Endometrial microvascular endothelial cells (primary cell): Measurements from ENCODE around the gene FAHD2B. TPM values are rescaled to one million over a fixed set of nuclear protein-coding genes. Genes with fewer than 3 reads are reported as not detected.
"Not testable (repeated sequence)": the region's sequence is repeated elsewhere in the genome, so short reads cannot be mapped to it uniquely, and the experiment has no call there.

ENCODE experiments used
- in situ Hi-C: cut with HindIII; loops from 2 replicates; pipeline ENCODE4 v1.10.0; 2017; ENCODE audit warnings: low sequenced_read_pairs, low pct_unique_long_range_greater_than_20kb; ENCODE audit errors: inconsistent ontology term
- total RNA-seq: library from RNA; depleted of rRNA; stranded (reverse); fragments of >200 nt; gene quantifications from one replicate; pipeline ENCODE4 v1.2.3, GENCODE V29; 2015; ENCODE audit errors: inconsistent ontology term

The FAHD2B gene
- total RNA-seq, 1 donor from 2014 or later, result 0.19 TPM

DNA sequence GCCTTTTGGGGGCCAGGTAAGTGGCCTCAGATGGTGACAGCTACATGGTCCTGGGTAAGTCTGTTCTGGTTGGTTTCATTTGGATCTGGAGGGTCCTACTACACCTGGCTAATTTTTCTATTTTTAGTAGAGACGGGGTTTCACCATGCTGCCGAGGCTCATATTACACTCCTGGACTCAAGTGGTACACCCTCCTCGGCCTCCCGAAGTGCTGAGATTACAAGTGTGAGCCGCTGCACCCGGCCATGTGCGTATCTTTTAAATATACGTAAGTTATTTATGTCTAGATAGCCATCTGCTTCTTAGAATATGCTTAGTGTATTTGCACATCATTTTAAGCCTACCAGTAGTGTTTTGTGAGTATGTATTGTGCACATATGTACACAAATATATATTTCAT lies 17.5 kb downstream of the FAHD2B start:
- in situ Hi-C loops, result not testable (repeated sequence)

DNA sequence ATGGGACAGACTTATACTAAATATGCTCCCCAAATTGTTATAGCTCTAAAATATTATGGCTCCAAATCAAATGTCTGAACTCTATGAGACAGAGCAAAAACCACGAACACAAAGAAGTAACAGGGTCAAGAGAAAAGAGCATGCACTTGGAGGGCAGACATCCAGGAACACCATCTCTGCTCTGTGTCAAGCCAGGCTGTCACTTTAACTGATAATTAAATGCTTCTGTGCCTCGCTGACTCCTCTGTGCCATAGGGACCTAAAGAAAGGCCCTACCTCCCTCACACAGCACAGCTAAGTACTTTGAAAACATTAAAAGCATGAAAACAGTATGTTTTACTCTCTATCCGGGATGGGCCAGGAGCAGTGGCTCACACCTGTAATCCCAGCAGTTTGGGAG lies 23.8 kb downstream of the FAHD2B start:
- in situ Hi-C loops, result not testable (repeated sequence)

DNA sequence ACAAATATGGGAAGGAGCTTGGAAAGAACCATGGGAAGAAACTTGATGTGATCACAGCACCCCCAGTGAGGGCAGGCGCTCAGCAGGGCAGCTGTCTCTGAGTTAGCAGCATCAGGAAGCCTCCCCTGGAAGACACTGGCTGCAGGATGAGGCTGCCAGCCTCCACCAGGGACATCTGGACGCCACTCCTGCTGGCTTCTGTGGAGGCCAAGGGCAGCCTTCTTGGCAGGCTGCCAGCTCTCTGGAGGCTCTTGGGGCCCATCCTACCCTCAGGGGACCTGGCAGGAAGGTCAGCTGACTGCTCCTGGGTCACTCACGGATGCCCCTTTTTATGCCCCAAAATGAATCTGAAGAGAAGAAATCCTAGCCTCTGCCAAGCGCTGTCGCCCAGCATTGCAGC lies 26.0 kb downstream of the FAHD2B start:
- in situ Hi-C loops, result not testable (repeated sequence)

DNA sequence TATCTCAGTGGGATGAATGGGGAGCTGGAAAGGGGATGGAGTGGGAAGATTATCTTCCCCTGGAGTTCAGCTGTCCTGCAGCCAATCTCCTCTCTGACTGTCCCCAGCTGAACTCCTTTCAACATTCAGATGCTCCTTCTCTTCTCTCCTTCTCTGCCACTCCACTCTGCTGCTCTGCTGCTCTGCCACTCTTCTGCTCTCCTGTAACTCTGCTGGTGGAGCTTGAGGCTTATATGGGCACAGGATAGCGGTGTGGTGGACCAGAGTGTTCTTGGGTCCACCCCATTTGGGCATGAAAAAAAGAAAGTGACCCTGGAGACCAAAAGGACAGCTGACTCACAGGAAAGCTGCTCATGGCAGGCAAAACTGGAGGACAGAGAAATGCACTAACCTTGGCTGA lies 26.6 kb downstream of the FAHD2B start:
- in situ Hi-C loops, result no loop called here

DNA sequence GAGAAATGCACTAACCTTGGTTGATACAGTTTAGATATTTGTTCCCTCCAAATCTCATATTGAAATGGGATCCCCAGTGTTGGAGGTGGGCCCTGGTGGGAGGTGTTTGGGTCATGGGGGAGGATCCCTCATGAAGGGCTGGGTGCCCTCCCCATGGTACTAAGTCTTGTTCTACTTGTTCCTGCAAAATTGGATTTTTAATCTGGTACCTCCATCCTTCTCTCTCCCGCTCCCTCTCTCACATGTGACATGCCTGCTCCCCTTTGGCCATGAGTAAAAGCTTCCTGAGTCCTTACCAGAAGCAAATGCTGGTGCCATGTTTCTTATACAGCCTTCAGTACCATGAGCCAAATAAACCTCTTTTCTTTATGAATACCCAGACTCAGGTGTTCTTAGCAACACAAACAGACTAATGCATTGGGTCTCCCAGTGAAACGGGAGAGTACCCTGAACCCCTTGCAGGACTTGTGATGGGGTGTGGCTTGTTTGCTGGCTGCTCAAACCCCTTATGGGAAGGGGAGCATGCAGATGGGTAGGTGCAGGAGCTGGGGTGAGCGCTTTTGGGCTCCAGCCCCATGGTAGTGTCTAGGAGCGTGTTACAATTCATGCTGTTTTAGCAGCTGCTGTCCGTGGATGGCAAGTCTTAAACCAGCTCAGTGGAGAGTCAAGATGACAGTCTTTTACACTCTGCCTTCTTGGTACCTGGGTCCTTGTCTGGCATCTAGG lies 27.2 kb downstream of the FAHD2B start:
- in situ Hi-C loops, result no loop called here

DNA sequence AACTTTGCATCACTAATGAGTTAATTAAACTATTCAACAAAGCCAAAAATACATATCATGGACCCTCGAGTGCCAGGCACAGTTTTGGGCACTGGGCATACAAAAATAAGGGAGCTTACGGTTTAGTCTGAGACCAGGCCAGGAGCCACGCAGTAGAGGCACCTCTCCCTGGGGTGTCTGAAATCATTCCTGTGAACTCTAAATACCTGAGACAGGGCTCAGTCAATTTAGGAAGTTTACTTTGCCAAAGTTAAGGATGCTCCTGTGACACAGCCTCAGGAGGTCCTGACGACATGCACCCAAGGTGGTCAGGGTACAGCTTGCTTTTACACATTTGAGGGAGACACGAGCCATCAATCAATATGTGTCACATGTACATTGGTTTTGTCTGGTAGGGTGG lies 28.7 kb downstream of the FAHD2B start:
- in situ Hi-C loops, result not testable (repeated sequence)

DNA sequence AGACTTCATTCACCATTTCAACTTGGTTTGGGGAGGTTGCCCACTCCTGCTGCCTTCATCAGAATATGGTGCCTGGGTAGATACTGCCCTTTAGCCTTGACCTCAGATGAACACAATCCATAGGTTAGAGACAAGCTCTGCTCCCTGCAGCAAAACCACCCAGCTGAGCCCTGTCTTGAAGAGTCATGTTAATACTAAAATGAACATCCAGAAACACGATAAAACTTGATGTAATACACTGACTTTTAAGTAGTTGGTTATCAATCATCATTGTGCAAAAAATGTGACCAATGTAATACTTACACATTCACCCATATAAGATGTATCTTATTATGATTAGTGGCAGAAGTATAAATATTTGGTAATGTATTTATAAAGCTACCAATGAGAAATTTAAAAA lies 32.7 kb downstream of the FAHD2B start:
- in situ Hi-C loops, result not testable (repeated sequence)

DNA sequence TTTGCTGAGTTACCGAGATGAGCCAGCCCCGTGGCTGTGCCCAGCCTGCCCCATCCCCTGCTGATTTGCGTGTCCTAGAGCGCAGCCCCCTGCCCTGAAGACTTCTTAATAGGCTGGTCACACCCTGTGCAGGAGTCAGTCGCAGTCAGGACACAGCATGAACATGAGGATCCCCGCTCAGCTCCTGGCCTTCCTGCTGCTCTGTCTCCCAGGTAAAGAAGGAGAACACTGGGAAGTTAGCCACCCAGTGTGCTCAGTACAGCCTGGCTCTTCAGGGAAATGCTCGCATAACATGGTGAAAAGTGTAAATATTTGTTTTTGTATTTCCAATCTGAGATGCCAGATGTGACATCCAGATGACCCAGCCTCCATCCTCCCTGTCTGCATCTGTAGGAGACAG lies 34.9 kb downstream of the FAHD2B start:
- in situ Hi-C loops, result not testable (repeated sequence)

DNA sequence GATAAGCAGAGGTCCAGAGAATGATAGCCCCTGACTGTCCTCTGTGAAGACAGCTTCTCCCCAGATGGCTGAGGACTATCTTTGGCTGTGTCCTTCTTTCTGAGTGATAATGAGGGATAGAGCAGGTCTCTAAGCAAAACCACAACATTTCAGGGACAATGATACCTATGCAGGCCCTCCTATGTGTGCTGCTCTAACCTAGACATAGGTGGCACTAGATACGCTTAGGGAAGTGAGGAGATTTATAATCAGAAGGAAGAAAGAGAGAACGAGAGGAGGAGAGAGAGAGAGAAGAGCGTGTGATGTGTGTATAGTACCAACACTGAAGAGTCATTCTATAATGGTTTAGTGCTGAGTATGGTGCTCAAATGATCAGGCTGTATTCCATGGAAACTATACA lies 38.5 kb downstream of the FAHD2B start:
- in situ Hi-C loops, result not testable (repeated sequence)

DNA sequence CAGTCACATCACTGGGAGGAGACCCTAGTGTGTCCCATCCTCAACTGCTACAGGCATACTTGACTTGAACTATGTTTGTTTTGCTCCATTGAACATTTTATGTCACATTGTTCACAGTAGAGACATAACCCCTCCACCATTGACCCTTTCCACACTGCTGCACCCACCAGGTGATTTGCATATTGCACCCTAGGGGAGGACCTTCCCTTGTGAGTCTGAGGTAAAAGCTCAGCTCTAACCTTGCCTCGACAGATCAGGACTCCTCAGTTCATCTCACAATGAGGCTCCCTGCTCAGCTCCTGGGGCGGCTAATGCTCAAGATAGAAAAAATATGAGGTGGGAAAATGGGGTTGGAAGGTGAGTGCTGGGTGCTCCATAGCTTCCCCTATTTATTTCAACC lies 44.6 kb downstream of the FAHD2B start:
- in situ Hi-C loops, result not testable (repeated sequence)

DNA sequence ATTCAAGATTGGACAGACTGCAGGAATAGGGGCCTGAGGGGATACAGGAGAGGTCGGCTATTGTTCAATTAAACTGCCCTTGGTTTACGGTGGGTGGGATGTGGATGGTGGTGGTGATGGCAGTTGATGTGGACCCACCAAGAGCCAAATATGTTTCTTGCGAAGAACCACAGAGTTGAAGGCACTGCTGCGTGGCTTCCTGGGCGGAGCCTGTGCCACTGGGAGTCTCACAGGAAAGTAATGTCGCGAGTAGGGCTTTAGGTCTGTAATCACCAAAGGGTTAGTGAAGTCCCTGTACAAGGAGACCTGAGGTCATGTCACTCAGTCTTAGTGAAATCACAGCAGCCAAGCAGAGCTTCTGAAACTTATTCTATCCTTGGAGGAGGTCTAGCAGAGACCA lies 46.2 kb downstream of the FAHD2B start:
- in situ Hi-C loops, result not testable (repeated sequence)

DNA sequence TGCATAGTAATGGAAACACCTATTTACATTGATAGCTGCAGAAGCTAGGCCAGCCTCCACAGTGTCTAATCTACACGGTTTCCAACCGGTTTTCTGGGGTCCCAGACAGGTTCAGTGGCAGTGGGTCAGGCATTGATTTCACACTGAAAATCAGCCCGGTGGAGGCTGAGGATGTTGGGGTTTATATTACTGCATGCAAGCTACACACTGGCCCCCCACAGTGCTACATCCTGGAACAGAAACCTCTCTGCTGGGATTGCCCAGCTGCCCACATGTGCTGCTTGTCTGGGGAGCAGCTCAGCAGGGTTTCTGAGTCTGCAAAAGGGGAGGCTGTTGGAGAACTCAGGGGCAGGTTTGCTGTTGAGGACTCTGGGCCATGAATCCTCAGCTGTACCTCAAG lies 48.0 kb downstream of the FAHD2B start:
- in situ Hi-C loops, result not testable (repeated sequence)

DNA sequence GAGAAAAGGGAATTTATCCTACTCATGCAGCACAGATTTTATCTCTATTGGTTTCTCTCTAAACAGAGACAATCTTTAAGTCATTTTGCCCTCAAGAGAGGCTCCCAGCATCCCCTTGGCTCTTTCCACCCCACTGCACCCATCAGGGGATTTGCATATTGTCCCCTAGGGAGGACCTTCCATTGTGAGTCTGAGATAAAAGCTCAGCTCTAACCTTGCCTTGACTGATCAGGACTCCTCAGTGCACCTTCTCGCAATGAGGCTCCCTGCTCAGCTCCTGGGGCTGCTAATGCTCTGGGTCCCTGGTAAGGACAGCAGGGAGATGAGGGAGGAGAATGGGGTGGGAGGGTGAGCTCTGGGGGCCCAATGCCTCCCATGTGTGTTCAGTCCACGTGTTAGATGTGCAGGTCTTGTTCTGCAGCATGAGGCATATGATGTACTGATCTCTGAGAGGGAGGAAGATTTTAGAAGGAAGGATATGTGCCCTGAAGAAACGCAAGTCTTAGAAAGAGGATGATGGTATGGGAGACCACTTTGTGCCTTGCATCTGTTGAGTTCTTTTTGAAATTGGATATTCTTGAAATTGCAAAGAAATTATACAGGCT lies 48.7 kb downstream of the FAHD2B start:
- in situ Hi-C loops, result not testable (repeated sequence)

Other genes with a start within 250 kb of the FAHD2B start
- gene ANKRD39, start 236.9 kb downstream of the FAHD2B start, total RNA-seq, result 13.3 TPM
- gene SEMA4C, start 224.8 kb downstream of the FAHD2B start, total RNA-seq, result 0.28 TPM
- not detected for gene FAM178B, start 108.3 kb downstream of the FAHD2B start, total RNA-seq
- gene ANKRD36, start 18.3 kb upstream of the FAHD2B start, total RNA-seq, result 4.1 TPM